Activated naive CD8-positive, alpha-beta T cell (primary cell): Measurements from ENCODE around the gene MRPL18.
"Not testable (repeated sequence)": the region's sequence is repeated elsewhere in the genome, so short reads cannot be mapped to it uniquely, and the experiment has no call there.

ENCODE experiments used
- H3K27ac Mint-ChIP-seq: one replicate; pipeline ENCODE4 v1.8.0; 2021; ENCODE audit warnings: mixed read lengths
- H3K27me3 Mint-ChIP-seq: one replicate; pipeline ENCODE4 v1.8.0; 2021; ENCODE audit warnings: mixed read lengths
- H3K36me3 Mint-ChIP-seq: one replicate; pipeline ENCODE4 v1.8.0; 2021; ENCODE audit warnings: mixed read lengths
- H3K4me1 Mint-ChIP-seq: one replicate; pipeline ENCODE4 v1.8.0; 2021; ENCODE audit warnings: low read depth, mixed read lengths
- H3K4me3 Mint-ChIP-seq: one replicate; pipeline ENCODE4 v1.8.0; 2021; ENCODE audit warnings: mild to moderate bottlenecking, mixed read lengths
- H3K9me3 Mint-ChIP-seq: one replicate; pipeline ENCODE4 v1.8.0; 2021; ENCODE audit warnings: low read depth, mixed read lengths

The MRPL18 gene

DNA sequence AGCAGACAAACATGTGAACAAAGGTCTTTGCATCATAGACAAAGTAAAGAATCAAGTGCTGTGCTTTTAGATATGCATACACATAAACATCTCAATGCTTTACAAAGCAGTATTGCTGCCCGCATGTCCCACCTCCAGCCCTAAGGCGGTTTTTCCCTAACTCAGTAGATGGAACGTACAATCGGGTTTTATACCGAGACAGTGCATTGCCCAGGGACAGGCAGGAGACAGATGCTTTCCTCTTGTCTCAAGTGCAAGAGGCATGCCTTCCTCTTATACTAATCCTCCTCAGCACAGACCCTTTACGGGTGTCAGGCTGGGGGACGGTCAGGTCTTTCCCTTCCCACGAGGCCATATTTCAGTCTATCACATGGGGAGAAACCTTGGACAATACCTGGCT lies 4.7 kb downstream of the MRPL18 start:
- not testable (repeated sequence) for H3K4me3 Mint-ChIP-seq, H3K9me3 Mint-ChIP-seq, H3K36me3 Mint-ChIP-seq, H3K27me3 Mint-ChIP-seq
- Mint-ChIP-seq H3K4me1 (peaks cover 58% of the 10 kb centered on the region), H3K27ac (peak overlapping the region; percentile 43)

DNA sequence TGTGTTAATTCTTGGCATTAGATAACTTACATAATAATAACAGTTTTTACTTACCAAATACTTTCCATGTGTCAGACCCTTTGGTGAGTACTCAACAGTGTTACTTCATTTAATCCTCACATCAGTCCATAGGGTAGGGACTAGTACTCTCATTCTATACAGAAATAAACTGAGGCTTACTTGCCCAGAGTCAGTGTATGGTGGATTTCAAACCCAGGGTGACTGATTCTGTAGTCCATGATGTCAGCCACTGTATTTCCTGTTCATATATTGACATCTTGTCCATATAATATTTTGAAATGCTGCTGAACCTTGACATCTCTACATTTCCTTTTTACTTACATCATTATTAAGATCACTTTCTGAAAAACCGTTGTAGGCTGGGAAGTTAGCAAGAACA lies 7.3 kb downstream of the MRPL18 start:
- H3K27me3 Mint-ChIP-seq, result no peaks in the 10 kb centered on the region
- peaks cover 2% of the 10 kb centered on the region for H3K36me3 Mint-ChIP-seq
- H3K27ac Mint-ChIP-seq, result peak overlapping the region; percentile 70
- peaks cover 44% of the 10 kb centered on the region for H3K4me1 Mint-ChIP-seq
- H3K9me3 Mint-ChIP-seq, result no peaks in the 10 kb centered on the region
- no peak overlapping the region for H3K4me3 Mint-ChIP-seq

DNA sequence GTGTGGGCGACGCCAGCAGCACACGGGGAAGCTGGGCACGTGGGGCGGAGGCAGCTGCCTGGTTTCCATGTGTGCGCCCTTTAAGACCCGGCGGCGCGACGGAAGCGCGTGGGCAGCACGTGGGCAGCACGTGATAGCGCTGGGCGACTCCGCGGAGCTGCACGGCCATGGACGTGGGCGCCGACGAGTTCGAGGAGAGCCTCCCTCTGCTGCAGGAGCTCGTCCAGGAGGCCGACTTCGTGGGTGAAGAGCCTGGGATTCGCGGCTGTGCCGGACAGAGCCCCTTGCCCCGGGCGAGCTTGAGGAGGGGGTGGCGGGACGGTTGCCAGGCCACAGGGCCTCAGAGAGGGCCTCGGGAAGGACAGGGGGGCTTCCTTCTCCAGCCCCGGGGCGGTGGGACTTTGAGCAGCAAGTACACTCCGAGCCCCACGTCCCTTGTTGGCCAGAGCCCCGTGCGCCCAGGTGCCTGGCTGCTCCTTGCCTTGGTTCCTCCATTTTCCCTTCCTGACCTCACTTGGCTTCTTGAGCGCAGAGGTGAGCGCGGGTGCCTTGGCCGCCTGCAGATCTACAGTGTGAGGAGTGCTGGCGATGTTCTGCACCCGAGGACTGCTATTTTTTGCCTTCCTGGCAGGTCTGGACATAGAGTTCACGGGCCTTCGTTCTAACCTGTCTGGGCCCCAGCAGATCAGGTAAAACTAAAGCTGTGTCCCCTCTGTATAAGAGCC lies 10.0 kb downstream of the MRPL18 start, which contains the start of gene PNLDC1:
Gene PNLDC1 (plus strand): TSS at position 136 of the 725 bp plus-strand sequence. CDS start 32 bp downstream, at position 168.
- no peaks in the 10 kb centered on the region for H3K27me3 Mint-ChIP-seq
- no peak within 1 kb of the TSS for H3K4me3 Mint-ChIP-seq
- H3K4me1 Mint-ChIP-seq, result peaks cover 26% of the 10 kb centered on the region
- H3K9me3 Mint-ChIP-seq, result no peaks in the 10 kb centered on the region
- H3K36me3 Mint-ChIP-seq, result no peaks in the 10 kb centered on the region
- peak within 1 kb of the TSS; percentile 13 for H3K27ac Mint-ChIP-seq

DNA sequence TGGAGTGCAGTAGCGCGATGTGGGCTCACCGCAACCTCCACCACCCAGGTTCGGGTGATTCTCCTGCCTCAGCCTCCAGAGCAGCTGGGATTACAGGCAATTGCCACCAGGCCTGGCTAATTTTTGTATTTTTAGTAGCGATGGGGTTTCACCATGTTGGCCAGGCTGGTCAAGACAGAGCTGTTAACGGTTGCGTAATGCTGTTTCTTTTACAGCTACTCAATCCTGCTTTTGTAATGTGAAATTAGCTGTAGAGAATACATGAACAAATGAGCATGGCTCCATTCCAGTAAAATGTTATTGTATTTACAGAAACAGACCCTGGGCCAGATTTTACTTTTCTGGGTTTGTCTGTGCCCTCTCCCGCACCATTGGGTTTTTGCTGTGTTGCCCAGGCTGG lies 11.7 kb downstream of the MRPL18 start:
- Mint-ChIP-seq H3K9me3 (no peaks in the 10 kb centered on the region), H3K27ac (peak overlapping the region; percentile 22), H3K36me3 (peaks cover 3% of the 10 kb centered on the region)

DNA sequence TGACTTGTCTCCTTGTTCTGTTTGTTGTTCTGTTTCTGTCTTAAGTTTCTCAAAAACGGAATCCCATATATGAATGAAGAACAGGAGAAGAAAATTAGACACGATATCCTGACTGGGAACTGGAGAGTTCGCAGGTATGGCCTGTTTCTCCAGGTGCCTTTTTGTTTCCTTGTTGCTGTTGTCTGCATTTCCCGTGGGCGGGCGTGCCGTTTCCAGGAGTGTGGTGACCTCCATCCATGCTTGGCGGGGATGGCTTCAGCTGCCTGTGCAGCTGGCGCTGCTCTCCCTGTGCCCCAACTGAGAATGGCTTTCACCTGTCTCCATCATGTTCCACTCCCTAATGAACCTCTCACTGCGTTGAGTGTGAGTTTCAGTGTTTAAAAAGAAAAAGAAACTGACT lies 14.2 kb downstream of the MRPL18 start:
- Mint-ChIP-seq H3K9me3 (no peaks in the 10 kb centered on the region), H3K36me3 (peaks cover 4% of the 10 kb centered on the region), H3K4me3 (no peak overlapping the region), H3K4me1 (no peaks in the 10 kb centered on the region), H3K27ac (no peak overlapping the region), H3K27me3 (no peaks in the 10 kb centered on the region)

More for the DNA sequence above, 11.7 kb downstream of the MRPL18 start:
- no peaks in the 10 kb centered on the region for H3K27me3 Mint-ChIP-seq
- H3K4me1 Mint-ChIP-seq, result peaks cover 16% of the 10 kb centered on the region
- no peak overlapping the region for H3K4me3 Mint-ChIP-seq

DNA sequence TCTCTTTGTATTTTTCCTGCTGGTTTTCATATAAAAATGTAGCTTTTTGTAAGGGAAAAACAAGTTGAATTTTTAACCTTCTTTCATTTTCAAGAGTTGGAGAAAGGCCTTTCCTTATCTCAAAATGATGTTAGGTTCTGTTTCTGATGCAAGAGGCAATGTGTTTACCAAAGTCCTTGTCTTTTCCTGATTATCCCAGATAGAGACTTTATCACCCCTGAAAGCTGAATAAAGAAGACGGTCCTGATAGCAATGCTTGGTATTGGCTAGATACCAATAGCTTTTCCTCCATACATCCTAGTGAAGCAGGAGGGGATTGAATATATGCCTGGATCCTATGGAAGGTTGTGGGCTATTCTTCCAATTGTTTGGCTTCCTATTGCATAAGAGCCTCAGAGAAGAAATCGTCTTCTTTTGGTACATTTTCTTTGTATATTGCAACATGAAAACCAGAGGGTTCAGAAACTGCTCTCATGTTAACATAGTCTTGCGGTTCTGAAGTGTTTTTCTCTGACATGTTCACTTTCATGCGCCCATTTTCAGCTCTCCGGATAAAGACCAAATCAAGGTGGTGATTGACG lies 15.3 kb downstream of the MRPL18 start:
- no peak overlapping the region for H3K27ac Mint-ChIP-seq
- no peak overlapping the region for H3K4me3 Mint-ChIP-seq
- H3K36me3 Mint-ChIP-seq, result peaks cover 8% of the 10 kb centered on the region
- no peaks in the 10 kb centered on the region for H3K9me3 Mint-ChIP-seq
- no peaks in the 10 kb centered on the region for H3K27me3 Mint-ChIP-seq
- no peaks in the 10 kb centered on the region for H3K4me1 Mint-ChIP-seq

DNA sequence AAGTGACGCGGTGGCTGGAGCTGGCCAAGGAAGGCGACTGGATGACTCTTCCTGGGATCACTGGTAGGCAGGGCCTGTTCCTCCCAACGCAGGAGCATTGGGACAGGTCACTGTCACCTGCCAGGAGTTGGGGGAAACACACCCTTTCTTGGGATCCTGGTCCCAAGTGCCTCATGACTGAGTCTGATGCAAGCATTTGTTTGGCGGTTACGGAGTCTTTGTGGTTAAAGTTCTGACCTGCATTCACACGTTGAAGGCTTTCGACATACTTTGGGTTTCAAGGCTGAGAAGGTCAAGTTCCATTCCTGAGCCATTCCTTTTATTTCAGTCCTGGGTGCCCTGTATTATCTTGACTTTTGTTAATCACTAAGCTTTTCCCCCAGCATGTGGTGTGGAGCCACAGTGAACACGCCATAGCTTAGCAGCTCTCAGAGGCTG lies 15.8 kb downstream of the MRPL18 start:
- Mint-ChIP-seq H3K4me1 (no peaks in the 10 kb centered on the region), H3K4me3 (no peak overlapping the region), H3K27me3 (no peaks in the 10 kb centered on the region), H3K27ac (no peak overlapping the region), H3K9me3 (no peaks in the 10 kb centered on the region), H3K36me3 (peaks cover 12% of the 10 kb centered on the region)

DNA sequence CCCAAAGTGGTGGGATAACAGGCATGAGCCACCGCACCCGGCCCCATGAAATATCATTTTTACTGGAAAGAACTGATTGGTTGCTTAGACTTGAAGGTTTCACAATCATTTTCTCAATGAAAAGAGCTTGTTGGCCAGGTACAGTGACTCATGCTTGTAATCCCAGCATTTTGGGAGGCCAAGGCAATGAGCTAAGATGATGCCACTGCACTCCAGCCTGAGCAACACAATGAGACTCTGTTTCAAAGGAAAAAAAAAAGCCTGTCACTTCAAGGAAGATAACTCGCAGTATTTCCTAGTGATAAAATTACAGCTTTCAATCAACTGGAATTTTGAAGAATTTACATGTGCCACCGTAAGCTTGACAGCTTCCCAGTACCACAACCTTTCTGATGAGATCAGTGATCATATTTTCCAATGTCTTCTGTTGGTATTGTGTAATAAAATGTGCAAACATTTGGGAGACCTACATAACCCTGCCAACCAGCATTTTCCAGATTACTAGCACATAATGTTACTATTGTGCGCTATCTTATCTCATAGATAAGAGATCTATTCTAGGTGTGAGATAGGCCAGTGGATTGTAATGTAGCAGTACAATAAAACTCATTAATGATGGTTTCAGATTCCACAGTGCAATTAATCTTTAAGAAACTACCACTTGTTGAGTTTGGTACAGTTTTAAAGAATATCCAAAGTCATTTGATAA lies 17.0 kb downstream of the MRPL18 start:
- H3K4me1 Mint-ChIP-seq, result no peaks in the 10 kb centered on the region
- H3K4me3 Mint-ChIP-seq, result no peak overlapping the region
- H3K27ac Mint-ChIP-seq, result no peak overlapping the region

DNA sequence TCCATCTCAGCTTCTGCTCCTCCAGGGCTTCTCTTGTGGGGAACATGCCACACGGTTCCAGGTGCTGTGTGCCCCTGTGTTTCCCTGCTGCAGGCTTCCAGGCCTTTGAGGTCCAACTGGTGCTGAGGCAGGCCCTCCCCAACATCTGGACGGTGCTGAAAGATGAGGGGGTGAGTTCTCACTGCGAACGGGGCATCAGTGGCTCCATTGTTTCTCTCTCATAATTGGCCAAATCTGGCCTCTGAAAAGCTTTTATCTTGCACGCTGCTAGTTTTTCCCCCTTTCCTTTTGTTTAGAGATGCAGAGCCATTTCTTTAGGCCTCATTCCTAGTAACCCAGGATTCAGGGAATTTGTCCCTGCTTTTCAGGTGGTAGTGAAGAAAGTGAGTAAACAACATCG lies 18.4 kb downstream of the MRPL18 start:
- Mint-ChIP-seq H3K27ac (no peak overlapping the region), H3K4me1 (no peaks in the 10 kb centered on the region), H3K36me3 (peaks cover 12% of the 10 kb centered on the region), H3K9me3 (no peaks in the 10 kb centered on the region), H3K27me3 (no peaks in the 10 kb centered on the region), H3K4me3 (no peak overlapping the region)

More for the DNA sequence above, 17.0 kb downstream of the MRPL18 start:
- Mint-ChIP-seq H3K36me3 (peaks cover 12% of the 10 kb centered on the region), H3K9me3 (no peaks in the 10 kb centered on the region), H3K27me3 (no peaks in the 10 kb centered on the region)

DNA sequence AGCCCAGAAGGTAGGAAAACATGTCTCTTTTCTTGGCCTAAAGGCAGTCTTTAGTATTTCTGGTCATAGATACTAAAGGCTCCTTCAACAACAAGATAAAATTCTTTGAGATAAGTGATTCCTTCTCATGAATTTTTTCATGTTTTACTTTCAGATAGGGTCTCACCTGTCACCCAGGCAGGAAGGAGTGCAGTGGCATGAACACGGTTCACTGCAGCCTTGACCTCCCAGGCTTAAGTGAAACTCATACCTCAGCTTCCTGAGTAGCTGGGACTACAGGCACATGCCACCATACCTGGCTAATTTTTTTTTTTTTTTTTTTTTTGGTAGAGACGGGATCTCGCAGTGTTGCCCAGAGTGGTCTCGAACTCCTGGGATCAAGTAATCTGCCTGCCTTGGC lies 18.9 kb downstream of the MRPL18 start:
- Mint-ChIP-seq H3K4me1 (no peaks in the 10 kb centered on the region), H3K27me3 (no peaks in the 10 kb centered on the region), H3K4me3 (no peak overlapping the region), H3K9me3 (no peaks in the 10 kb centered on the region), H3K27ac (no peak overlapping the region), H3K36me3 (peaks cover 12% of the 10 kb centered on the region)

DNA sequence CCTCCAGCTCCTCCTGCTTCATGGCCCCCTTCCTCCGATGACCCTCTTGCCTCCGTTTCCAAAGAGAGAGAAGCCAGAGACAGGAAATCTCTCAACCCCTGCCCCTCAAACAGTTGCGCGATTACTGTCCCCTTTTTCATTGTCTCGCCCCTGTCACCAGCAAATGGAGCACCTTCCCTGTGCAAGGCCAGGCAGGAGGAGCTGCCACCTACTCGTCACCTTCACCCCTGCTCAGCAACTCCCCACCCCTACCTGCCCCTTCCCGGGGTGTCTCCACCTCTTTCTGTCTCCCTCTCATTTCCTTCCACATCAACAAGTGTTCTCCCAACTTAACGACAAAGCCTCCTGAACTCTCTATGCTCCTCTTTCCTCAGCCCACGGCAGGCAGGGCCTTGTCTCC lies 23.5 kb downstream of the MRPL18 start:
- Mint-ChIP-seq H3K27me3 (no peaks in the 10 kb centered on the region), H3K9me3 (no peaks in the 10 kb centered on the region), H3K4me1 (no peaks in the 10 kb centered on the region), H3K27ac (no peak overlapping the region), H3K4me3 (no peak overlapping the region), H3K36me3 (peaks cover 9% of the 10 kb centered on the region)

DNA sequence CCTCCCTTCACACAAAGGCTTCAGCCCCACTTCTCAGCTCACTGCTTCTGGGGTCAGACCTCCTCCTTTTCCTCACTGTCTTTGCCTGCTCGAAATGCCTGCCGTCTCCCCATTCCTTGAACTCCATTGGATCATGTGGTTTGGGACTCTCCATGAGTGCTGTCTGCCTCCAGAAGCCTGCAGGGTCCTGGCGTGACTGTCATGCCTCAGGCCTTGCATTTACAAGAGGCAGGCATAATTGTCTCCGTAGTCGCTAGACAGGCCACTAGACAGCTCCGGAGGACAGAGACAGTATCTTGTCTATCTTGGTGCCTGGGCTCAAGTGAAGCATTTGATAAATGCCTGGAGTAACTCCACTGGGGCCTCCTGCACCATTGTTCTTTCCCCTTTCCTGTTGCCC lies 25.1 kb downstream of the MRPL18 start:
- Mint-ChIP-seq H3K9me3 (no peaks in the 10 kb centered on the region), H3K4me3 (no peak overlapping the region), H3K27ac (no peak overlapping the region), H3K27me3 (no peaks in the 10 kb centered on the region), H3K4me1 (peaks cover 12% of the 10 kb centered on the region), H3K36me3 (peaks cover 4% of the 10 kb centered on the region)

DNA sequence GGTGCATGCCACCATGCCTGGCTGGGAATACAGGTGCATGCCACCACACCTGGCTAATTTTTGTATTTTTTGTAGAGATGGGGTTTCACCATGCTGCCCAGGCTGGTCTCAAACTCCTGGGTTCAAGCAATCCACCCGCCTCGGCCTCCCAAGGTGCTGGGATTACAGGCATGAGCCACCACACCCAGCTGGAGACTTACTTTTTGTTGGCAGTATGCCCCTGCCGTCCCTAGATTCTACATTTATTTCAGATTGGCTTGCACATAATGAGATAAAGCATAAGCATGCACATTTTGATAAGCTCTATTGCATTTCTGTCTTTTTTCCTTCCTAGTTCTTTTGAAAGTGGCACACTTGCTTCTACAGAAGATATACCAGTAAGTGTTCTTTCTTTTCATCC lies 26.5 kb downstream of the MRPL18 start:
- not testable (repeated sequence) for H3K27me3 Mint-ChIP-seq

DNA sequence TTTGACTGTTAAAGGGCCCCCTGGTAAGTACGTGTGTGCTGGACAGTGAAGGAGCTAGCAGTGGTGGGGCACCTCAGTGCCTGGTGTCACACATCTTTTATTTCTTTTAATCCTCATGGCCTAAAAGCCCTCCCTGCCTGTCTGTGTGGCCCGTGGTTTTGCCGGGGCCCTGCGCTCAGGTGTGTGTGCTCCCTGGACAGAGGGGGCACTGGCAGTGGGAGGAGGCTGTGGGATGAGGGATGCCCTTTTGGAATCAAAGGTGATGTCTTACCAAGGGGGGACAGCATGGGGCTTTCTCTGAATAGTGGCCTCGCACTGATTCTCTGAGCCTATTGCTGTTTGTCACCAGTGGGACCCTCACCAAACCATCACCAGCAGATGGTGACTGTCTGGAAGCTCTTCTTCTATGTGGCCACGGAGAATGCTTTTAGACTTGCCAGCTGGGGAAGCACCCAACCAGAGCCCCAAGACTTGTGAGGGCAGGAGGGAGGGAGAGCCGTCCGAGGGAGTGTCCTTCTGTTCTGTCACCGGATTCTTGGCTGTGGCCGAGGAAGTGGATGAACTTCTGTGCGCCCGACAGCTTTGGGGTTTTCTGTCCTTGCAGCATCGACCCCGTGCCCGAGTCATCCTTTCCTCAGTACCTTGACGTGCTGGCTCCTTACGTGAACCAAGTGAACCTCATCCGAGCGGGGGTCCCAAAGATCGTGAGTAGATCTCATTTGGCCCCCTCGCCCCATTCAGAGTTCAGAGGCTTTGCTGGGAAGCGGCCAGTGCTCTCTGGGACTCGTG lies 27.9 kb downstream of the MRPL18 start:
- Mint-ChIP-seq H3K4me3 (no peak overlapping the region), H3K9me3 (no peaks in the 10 kb centered on the region), H3K27me3 (no peaks in the 10 kb centered on the region), H3K4me1 (peaks cover 24% of the 10 kb centered on the region), H3K27ac (no peak overlapping the region), H3K36me3 (peaks cover 4% of the 10 kb centered on the region)

More for the DNA sequence above, 26.5 kb downstream of the MRPL18 start:
- H3K4me3 Mint-ChIP-seq, H3K27ac Mint-ChIP-seq, H3K36me3 Mint-ChIP-seq, H3K9me3 Mint-ChIP-seq: not testable (repeated sequence)
- H3K4me1 Mint-ChIP-seq, result peaks cover 20% of the 10 kb centered on the region

DNA sequence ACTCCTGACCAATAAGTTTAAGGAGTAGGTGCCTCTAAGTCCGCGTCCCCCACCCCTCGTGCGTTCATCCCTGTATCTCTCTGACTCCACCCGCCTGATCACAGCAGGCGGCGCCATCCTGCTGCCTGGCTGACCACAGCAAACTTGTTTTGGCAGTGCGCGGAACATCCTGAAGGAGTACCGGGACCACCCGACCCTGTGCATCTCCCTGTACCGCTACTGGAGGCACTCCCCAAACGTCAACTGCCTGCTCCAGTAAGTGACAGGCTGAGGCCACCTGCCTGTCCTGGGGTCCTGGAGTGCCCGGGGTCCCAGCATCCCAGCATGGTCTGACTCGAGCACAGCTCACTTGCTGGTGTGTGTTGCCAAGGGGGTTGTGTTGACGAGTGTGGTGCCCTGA lies 28.8 kb downstream of the MRPL18 start:
- Mint-ChIP-seq H3K36me3 (peaks cover 4% of the 10 kb centered on the region), H3K4me1 (peaks cover 24% of the 10 kb centered on the region), H3K4me3 (peak overlapping the region; percentile 73), H3K27me3 (no peaks in the 10 kb centered on the region), H3K9me3 (no peaks in the 10 kb centered on the region), H3K27ac (peak overlapping the region; percentile 76)
